Esophagus muscularis mucosa (tissue), 4 donors: ENCODE data around the gene RAD51B. TPM values are rescaled to one million over a fixed set of nuclear protein-coding genes. Genes with fewer than 3 reads are reported as not detected.

ENCODE experiments used
- DNase-seq: peaks from one replicate; pipeline ENCODE4 v3.0.0-alpha.2; 2017; ENCODE audit errors: extremely low spot score
- H3K27ac ChIP-seq, 4 donors: fragments of 200-600 bp; sonication (generic); replicated peaks in 1 of 4; 1 replicate in 3 of 4; 2 replicates in 1 of 4; pipeline ENCODE4 v1.5.1; 2016 to 2019; ENCODE audit warnings: mild to moderate bottlenecking in 1 of 4
- H3K27me3 ChIP-seq, 4 donors: fragments of 200-600 bp; sonication (generic); one replicate each; pipeline versions ENCODE4 v1.5.1 to v1.6.0; 2016 to 2019
- H3K36me3 ChIP-seq, 4 donors: fragments of 200-600 bp; sonication (generic); one replicate each; pipeline ENCODE4 v1.5.1; 2016 to 2019
- H3K4me1 ChIP-seq, 4 donors: fragments of 200-600 bp; sonication (generic); one replicate each; pipeline ENCODE4 v1.5.1; 2016 to 2019
- H3K4me3 ChIP-seq, 4 donors: fragments of 200-600 bp; sonication (generic); 1 replicate in 2 of 4; 2 replicates in 2 of 4; pipeline ENCODE4 v1.5.1; 2016 to 2019; ENCODE audit warnings: mild to moderate bottlenecking in 4 of 4, moderate library complexity in 1 of 4
- H3K9me3 ChIP-seq, 4 donors: fragments of 200-600 bp; sonication (generic); 1 replicate in 3 of 4; 2 replicates in 1 of 4; pipeline ENCODE4 v1.5.1; 2016 to 2019
- CTCF ChIP-seq, 3 experiments: fragments of 200-600 bp in 2 of 3; fragments of 450-650 bp in 1 of 3; sonication (generic) in 2 of 3; IDR thresholded peaks; one replicate each; pipeline ENCODE4 v1.5.1; 2017 to 2019; ENCODE audit warnings: antibody characterized with exemption in 3 of 3, mild to moderate bottlenecking in 2 of 3, moderate library complexity in 1 of 3
- EP300 ChIP-seq: sonication (generic); formaldehyde crosslinking; IDR thresholded peaks from one replicate; pipeline ENCODE4 v1.6.1; 2017; ENCODE audit warnings: antibody characterized with exemption
- POLR2A ChIP-seq: fragments of 450-650 bp; IDR thresholded peaks from one replicate; pipeline ENCODE4 v1.6.1; 2017; ENCODE audit warnings: antibody characterized with exemption, moderate library complexity, mild to moderate bottlenecking, low read depth
- POLR2AphosphoS5 ChIP-seq, 2 donors: sonication (generic); formaldehyde crosslinking; IDR thresholded peaks; one replicate each; pipeline ENCODE4 v1.6.1; 2017; ENCODE audit warnings: antibody characterized with exemption in 2 of 2
- WGBS: methylation state at CpG from one replicate; pipeline ENCODE4 v1.1.5; 2018; 5-methylcytosine and 5-hydroxymethylcytosine counted together
- intact Hi-C: fragments of 100-400 bp; cut with DNase I; formaldehyde crosslinking; loops from one replicate; pipeline ENCODE4 v1.15.1; 2023
- total RNA-seq, 4 donors: library from RNA; depleted of rRNA; stranded (reverse); fragments of >200 nt; gene quantifications; one replicate each; pipeline versions ENCODE4 v1.1.0 to v1.2.1, GENCODE V29; 2016

RAD51B gene
- total RNA-seq, 4 donors from 2014 or later, result 2.8 to 11.1 (median 5.1) TPM

GRCh38 chr14:68616221-68616902 is 796.8 kb downstream of the RAD51B start:
- Histone ChIP-seq H3K36me3 (no peaks in the 10 kb centered on the region), H3K9me3 (peaks cover 0 to 44% (median 37%) of the 10 kb centered on the region in 4 donors), H3K4me3 (no peak overlapping the region), H3K4me1 (peaks cover 11 to 16% (median 13%) of the 10 kb centered on the region in 4 donors), H3K27ac (no peak overlapping the region), H3K27me3 (no peaks in the 10 kb centered on the region)
- 89% methylated on average over 1 of the region's 1 CpG for WGBS
- DNase-seq, result no peak
- TF ChIP-seq POLR2AphosphoS5 (IDR thresholded peaks at IDR 0.05) (no peak), CTCF (IDR thresholded peaks at IDR 0.05) (no peak), POLR2A (no peak), EP300 (no peak)
- intact Hi-C loops, result no loop called here

GRCh38 chr14:68619790-68620574 is 800.4 kb downstream of the RAD51B start:
- H3K27me3 ChIP-seq, result no peaks in the 10 kb centered on the region
- H3K27ac ChIP-seq, result no peak overlapping the region
- no peak overlapping the region for H3K4me3 ChIP-seq
- H3K9me3 ChIP-seq, result peaks cover 0 to 35% (median 33%) of the 10 kb centered on the region in 4 donors
- no peak for DNase-seq
- no peaks in the 10 kb centered on the region for H3K36me3 ChIP-seq
- TF ChIP-seq CTCF (IDR thresholded peaks at IDR 0.05), result no peak
- TF ChIP-seq POLR2AphosphoS5 (IDR thresholded peaks at IDR 0.05), result no peak
- TF ChIP-seq EP300, result no peak
- TF ChIP-seq POLR2A, result no peak
- intact Hi-C loops, result no loop called here
- 60% methylated on average over 4 of the region's 4 CpGs for WGBS
- peaks cover 10 to 18% (median 15%) of the 10 kb centered on the region in 4 donors for H3K4me1 ChIP-seq

GRCh38 chr14:68621400-68622365 is 802.1 kb downstream of the RAD51B start:
- peak; percentile 92 for DNase-seq
- H3K36me3 ChIP-seq, result no peaks in the 10 kb centered on the region
- H3K9me3 ChIP-seq, result peaks cover 0 to 20% (median 16%) of the 10 kb centered on the region in 4 donors
- TF ChIP-seq EP300 (no peak), CTCF (IDR thresholded peaks at IDR 0.05) (no peak), POLR2AphosphoS5 (IDR thresholded peaks at IDR 0.05) (peak in 1 of 2 donors; percentile 41), POLR2A (no peak)
- peak overlapping the region; percentile 2 to 61 (median 44) for H3K27ac ChIP-seq
- WGBS, result 42% methylated on average over 6 of the region's 6 CpGs
- H3K4me1 ChIP-seq, result peaks cover 19 to 26% (median 24%) of the 10 kb centered on the region in 4 donors
- no peaks in the 10 kb centered on the region for H3K27me3 ChIP-seq
- intact Hi-C loops, result no loop called here
- no peak overlapping the region for H3K4me3 ChIP-seq

GRCh38 chr14:68622856-68623255 is 803.3 kb downstream of the RAD51B start:
- TF ChIP-seq POLR2AphosphoS5 (IDR thresholded peaks at IDR 0.05) (no peak), EP300 (no peak), POLR2A (no peak), CTCF (IDR thresholded peaks at IDR 0.05) (no peak)
- WGBS, result 80% methylated on average over 5 of the region's 5 CpGs
- intact Hi-C loops, result no loop called here
- no peak overlapping the region for H3K4me3 ChIP-seq
- peaks cover 30 to 38% (median 35%) of the 10 kb centered on the region in 4 donors for H3K4me1 ChIP-seq
- H3K27me3 ChIP-seq, result no peaks in the 10 kb centered on the region
- H3K36me3 ChIP-seq, result no peaks in the 10 kb centered on the region
- H3K9me3 ChIP-seq, result peaks cover 0 to 8% (median 5%) of the 10 kb centered on the region in 4 donors
- peak; percentile 21 for DNase-seq
- H3K27ac ChIP-seq, result no peak overlapping the region
